ENCODE results near the gene RASD2.

The RASD2 gene

DNA sequence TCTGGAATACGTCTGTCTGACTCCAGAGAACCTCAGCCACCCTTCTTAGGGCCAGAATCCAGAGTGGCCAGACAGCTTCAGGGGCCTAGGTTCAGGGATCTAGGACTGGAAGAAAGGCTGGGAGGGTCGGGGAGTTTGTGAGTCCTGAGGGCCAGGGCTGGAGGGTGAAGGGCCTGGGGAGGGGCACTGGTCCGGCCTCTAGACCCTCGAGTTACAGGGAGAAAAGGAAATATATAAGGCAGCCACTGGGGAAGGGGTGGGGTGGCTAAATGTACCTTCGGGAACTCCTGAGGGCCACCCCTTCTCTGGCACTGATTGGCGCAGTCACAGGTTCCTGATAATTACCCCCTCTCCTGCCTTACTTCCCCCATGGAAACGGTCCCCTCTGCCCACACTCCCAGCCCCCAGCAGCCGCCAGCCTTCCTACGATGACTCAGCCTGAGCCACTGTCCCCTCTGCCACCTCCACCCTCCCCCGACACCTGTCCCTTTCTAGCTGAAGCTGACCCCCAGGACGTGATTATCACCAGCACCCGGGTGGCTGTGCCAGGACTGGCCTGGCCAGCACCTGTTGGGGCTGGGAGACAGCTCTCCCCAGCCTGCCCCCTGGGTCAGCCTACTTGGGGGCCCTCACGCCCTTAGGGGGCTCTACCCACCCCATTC, 50.1 kb downstream of the RASD2 start:
- DNase-seq (ENCODE audit: low spot score), result no peak
- TF ChIP-seq, protein P1, sequence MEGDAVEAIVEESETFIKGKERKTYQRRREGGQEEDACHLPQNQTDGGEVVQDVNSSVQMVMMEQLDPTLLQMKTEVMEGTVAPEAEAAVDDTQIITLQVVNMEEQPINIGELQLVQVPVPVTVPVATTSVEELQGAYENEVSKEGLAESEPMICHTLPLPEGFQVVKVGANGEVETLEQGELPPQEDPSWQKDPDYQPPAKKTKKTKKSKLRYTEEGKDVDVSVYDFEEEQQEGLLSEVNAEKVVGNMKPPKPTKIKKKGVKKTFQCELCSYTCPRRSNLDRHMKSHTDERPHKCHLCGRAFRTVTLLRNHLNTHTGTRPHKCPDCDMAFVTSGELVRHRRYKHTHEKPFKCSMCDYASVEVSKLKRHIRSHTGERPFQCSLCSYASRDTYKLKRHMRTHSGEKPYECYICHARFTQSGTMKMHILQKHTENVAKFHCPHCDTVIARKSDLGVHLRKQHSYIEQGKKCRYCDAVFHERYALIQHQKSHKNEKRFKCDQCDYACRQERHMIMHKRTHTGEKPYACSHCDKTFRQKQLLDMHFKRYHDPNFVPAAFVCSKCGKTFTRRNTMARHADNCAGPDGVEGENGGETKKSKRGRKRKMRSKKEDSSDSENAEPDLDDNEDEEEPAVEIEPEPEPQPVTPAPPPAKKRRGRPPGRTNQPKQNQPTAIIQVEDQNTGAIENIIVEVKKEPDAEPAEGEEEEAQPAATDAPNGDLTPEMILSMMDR (IDR thresholded peaks at IDR 0.05; ENCODE audit: extremely low read depth, missing control alignments), result no peak

- TF ChIP-seq, protein P1 (IDR thresholded peaks at IDR 0.05; ENCODE audit: extremely low read depth, missing control alignments), result no peak
- no peak for DNase-seq (ENCODE audit: low spot score)
Measured at GRCh38 chr22:35591714-35592417, 51.2 kb downstream of the RASD2 start.

DNA sequence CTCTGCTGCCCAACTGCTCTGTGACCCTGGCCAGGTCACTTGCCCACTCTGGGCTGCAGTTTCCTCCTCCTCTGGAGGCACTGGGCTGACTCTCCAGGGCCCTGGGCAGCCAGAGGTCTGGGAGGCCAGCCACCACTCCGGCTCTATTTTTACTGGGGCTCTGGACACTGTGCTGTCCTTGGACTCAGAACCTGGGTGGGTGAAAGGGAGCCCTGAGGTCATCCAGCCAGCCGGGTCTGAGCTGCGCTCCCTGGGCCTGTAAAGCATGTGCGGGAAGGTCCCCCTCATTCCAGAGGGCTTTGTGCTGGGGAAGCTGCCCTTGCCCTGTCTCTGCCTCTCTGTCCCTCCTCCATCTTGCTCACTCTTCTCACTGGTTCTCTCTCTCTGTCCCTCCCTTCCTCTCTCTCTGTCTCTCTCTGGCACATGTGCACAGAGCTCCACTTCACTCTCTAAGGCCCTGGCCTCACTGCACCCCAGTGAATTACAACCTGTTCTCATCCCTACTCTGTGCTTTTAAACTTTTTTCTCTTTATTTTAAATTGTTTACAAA, 51.9 kb downstream of the RASD2 start:
- no peak for DNase-seq (ENCODE audit: low spot score)
- TF ChIP-seq, protein P1 (IDR thresholded peaks at IDR 0.05; ENCODE audit: extremely low read depth, missing control alignments), result no peak

DNA sequence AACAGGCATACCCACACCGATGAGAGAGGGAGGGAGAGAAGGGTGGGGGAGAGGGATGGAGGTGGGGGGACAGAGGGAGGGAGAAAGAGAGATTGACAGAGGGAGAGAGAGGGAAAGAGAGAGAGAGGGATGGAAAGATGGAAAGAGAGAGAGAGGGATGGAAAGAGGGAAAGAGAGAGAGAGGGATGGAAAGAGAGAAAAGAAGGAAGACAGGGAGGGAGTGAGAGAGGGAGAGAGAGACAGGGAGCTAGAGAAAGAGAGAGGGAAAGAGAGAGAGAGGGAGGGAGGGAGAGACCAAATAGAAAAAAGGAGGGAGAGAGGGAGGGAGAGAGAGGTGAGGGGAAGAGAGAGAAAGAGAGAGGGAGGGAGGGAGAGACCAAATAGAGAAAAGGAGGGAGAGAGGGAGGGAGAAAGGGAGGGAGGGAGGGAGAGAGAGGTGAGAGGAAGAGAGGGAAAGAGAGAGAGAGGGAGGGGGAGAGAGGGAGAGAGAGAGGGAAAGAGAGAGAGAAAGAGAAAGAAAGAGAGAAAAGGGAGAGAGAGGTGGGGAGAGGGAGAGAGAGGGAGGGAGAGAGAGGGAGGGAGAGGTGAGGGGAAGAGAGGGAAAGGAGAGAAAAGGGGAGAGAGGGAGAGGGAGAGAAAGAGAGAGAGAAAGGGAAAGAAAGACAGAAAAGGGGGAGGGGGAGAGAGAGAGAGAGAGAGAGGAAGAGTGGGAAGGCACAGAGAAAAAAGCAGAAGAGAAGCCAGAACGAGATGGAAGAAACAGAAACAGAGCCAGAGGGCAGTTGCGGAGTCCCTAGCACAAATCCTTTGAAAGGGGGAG, 52.6 kb downstream of the RASD2 start:
- no peak for DNase-seq (ENCODE audit: low spot score)
- TF ChIP-seq, protein P1 (IDR thresholded peaks at IDR 0.05; ENCODE audit: extremely low read depth, missing control alignments), result no peak

- DNase-seq (ENCODE audit: low spot score), result no peak
- TF ChIP-seq, protein P1 (IDR thresholded peaks at IDR 0.05; ENCODE audit: extremely low read depth, missing control alignments), result no peak
Measured at GRCh38 chr22:35593891-35594470, 53.4 kb downstream of the RASD2 start.

DNA sequence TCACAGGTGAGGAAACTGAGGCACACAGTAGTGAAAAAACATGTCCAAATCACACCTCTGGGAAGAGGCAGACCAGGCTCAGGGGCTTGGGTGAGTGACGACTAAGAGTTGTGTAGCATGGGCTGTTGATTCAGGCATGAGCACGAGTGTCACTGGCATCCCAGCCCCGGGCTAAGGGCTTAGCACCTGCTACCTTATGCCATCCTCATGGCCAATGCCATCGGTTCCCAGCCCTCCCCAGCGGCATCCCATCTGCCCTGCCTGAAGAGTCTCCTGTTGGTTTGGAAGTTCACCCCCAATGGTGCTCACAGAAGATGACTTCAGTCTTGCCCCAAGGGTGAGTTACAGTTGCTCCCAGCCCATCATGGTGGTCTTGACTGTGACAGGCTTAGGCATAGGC, 54.1 kb downstream of the RASD2 start:
- no peak for DNase-seq (ENCODE audit: low spot score)
- TF ChIP-seq, protein P1 (IDR thresholded peaks at IDR 0.05; ENCODE audit: extremely low read depth, missing control alignments), result no peak

Data from GM20000 (cell line).